Astrocyte (in vitro differentiated cells and primary cell): ENCODE data around the gene TXLNG.

ENCODE experiments used
- EZH2 ChIP-seq: IDR thresholded peaks from 2 replicates; pipeline ENCODE4 v1.6.1; 2012; ENCODE audit warnings: mild to moderate bottlenecking, low read length, inconsistent platforms; ENCODE audit not compliant: insufficient read depth
- TF ChIP-seq, protein P1 (sequence below): IDR thresholded peaks from 2 replicates; pipeline ENCODE4 v1.5.1; 2011; ENCODE audit warnings: low read depth, mild to moderate bottlenecking, inconsistent platforms, low read length, moderate library complexity; ENCODE audit not compliant: insufficient read depth

- TF ChIP-seq, protein P1, sequence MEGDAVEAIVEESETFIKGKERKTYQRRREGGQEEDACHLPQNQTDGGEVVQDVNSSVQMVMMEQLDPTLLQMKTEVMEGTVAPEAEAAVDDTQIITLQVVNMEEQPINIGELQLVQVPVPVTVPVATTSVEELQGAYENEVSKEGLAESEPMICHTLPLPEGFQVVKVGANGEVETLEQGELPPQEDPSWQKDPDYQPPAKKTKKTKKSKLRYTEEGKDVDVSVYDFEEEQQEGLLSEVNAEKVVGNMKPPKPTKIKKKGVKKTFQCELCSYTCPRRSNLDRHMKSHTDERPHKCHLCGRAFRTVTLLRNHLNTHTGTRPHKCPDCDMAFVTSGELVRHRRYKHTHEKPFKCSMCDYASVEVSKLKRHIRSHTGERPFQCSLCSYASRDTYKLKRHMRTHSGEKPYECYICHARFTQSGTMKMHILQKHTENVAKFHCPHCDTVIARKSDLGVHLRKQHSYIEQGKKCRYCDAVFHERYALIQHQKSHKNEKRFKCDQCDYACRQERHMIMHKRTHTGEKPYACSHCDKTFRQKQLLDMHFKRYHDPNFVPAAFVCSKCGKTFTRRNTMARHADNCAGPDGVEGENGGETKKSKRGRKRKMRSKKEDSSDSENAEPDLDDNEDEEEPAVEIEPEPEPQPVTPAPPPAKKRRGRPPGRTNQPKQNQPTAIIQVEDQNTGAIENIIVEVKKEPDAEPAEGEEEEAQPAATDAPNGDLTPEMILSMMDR: no peak
- no peak for TF ChIP-seq EZH2
These were observed 53.1 kb downstream of the TXLNG start for GRCh38 chrX:16839219-16839851.
